ENCODE measurements around the gene YWHAE. TPM values are rescaled to one million over a fixed set of nuclear protein-coding genes. Genes with fewer than 3 reads are reported as not detected.
"Not testable (repeated sequence)": the region's sequence is repeated elsewhere in the genome, so short reads cannot be mapped to it uniquely, and the experiment has no call there.

The YWHAE gene
- total RNA-seq, 1 experiment from 2014 or later = 118 TPM

- not testable (repeated sequence) for H3K9me3 ChIP-seq, DNase-seq, H3K4me3 ChIP-seq, H3K27me3 ChIP-seq
- H3K36me3 ChIP-seq = peaks cover 23% of the 10 kb centered on the region
Observed at GRCh38 chr17:1418476-1418875, 18.5 kb upstream of the YWHAE start.

- Histone ChIP-seq H3K4me3 (no peak overlapping the region), H3K36me3 (peaks cover 12% of the 10 kb centered on the region), H3K9me3 (no peaks in the 10 kb centered on the region), H3K27me3 (no peaks in the 10 kb centered on the region)
- no peak for DNase-seq
Observed at GRCh38 chr17:1416414-1416813, 16.4 kb upstream of the YWHAE start.

GRCh38 chr17:1414634-1415033 is 14.6 kb upstream of the YWHAE start:
- DNase-seq = no peak
- Histone ChIP-seq H3K4me3 (no peak overlapping the region), H3K9me3 (no peaks in the 10 kb centered on the region)

GRCh38 chr17:1414001-1414574 is 14.1 kb upstream of the YWHAE start:
- Histone ChIP-seq H3K9me3 (no peaks in the 10 kb centered on the region), H3K4me3 (no peak overlapping the region), H3K36me3 (no peaks in the 10 kb centered on the region), H3K27me3 (no peaks in the 10 kb centered on the region)
- no peak for DNase-seq

More at GRCh38 chr17:1414634-1415033, 14.6 kb upstream of the YWHAE start:
- Histone ChIP-seq H3K27me3 (no peaks in the 10 kb centered on the region), H3K36me3 (no peaks in the 10 kb centered on the region; the same call in 1 of the 2 replicates)

- no peaks in the 10 kb centered on the region for H3K36me3 ChIP-seq
- H3K27me3 ChIP-seq = no peaks in the 10 kb centered on the region
- H3K9me3 ChIP-seq = no peaks in the 10 kb centered on the region
- peak; percentile 92 for DNase-seq
- H3K4me3 ChIP-seq = peak overlapping the region; percentile 4; the same call in 1 of the 2 replicates
Observed at GRCh38 chr17:1413281-1413791, 13.3 kb upstream of the YWHAE start.

GRCh38 chr17:1412185-1413110 is 12.4 kb upstream of the YWHAE start:
- Histone ChIP-seq H3K4me3 (0 out of 2 replicates have a peak overlapping the region, but pooled peaks have one; percentile 4), H3K27me3 (no peaks in the 10 kb centered on the region), H3K9me3 (no peaks in the 10 kb centered on the region), H3K36me3 (no peaks in the 10 kb centered on the region)
- DNase-seq = peak; percentile 56

GRCh38 chr17:1402262-1402586 is 2.2 kb upstream of the YWHAE start:
- DNase-seq = no peak
- Histone ChIP-seq H3K4me3 (no peak overlapping the region), H3K36me3 (peaks cover 17% of the 10 kb centered on the region), H3K9me3 (no peaks in the 10 kb centered on the region), H3K27me3 (no peaks in the 10 kb centered on the region)

GRCh38 chr17:1398931-1399678 is 917 bp downstream of the YWHAE start:
- Histone ChIP-seq H3K9me3 (no peaks in the 10 kb centered on the region), H3K36me3 (peaks cover 34% of the 10 kb centered on the region), H3K4me3 (peak overlapping the region; percentile 94), H3K27me3 (no peaks in the 10 kb centered on the region)
- no peak for DNase-seq

- H3K9me3 ChIP-seq = no peaks in the 10 kb centered on the region
- DNase-seq = no peak
- peak overlapping the region; percentile 94 for H3K4me3 ChIP-seq
- no peaks in the 10 kb centered on the region for H3K27me3 ChIP-seq
- H3K36me3 ChIP-seq = peaks cover 34% of the 10 kb centered on the region
Observed at GRCh38 chr17:1398028-1398427, 2.0 kb downstream of the YWHAE start.

GRCh38 chr17:1395876-1396665 is 4.0 kb downstream of the YWHAE start:
- peaks cover 34% of the 10 kb centered on the region for H3K36me3 ChIP-seq
- not testable (repeated sequence) for H3K27me3 ChIP-seq, H3K4me3 ChIP-seq, DNase-seq, H3K9me3 ChIP-seq

- Histone ChIP-seq H3K9me3 (no peaks in the 10 kb centered on the region), H3K27me3 (no peaks in the 10 kb centered on the region), H3K36me3 (peaks cover 15% of the 10 kb centered on the region), H3K4me3 (no peak overlapping the region)
- no peak for DNase-seq
Observed at GRCh38 chr17:1391577-1391976, 8.4 kb downstream of the YWHAE start.

- H3K9me3 ChIP-seq = no peaks in the 10 kb centered on the region
- peaks cover 6% of the 10 kb centered on the region for H3K36me3 ChIP-seq
- H3K4me3 ChIP-seq = no peak overlapping the region
- H3K27me3 ChIP-seq = no peaks in the 10 kb centered on the region
- DNase-seq = no peak
Observed at GRCh38 chr17:1390432-1391367, 9.3 kb downstream of the YWHAE start.

GRCh38 chr17:1387490-1388227 is 12.4 kb downstream of the YWHAE start:
- not testable (repeated sequence) for H3K27me3 ChIP-seq, H3K9me3 ChIP-seq, DNase-seq, H3K4me3 ChIP-seq, H3K36me3 ChIP-seq

GRCh38 chr17:1386675-1387190 is 13.3 kb downstream of the YWHAE start:
- not testable (repeated sequence) for H3K27me3 ChIP-seq, H3K36me3 ChIP-seq, DNase-seq, H3K4me3 ChIP-seq, H3K9me3 ChIP-seq

- no peaks in the 10 kb centered on the region; the same call in 1 of the 2 replicates for H3K36me3 ChIP-seq
- H3K4me3 ChIP-seq = no peak overlapping the region
- no peaks in the 10 kb centered on the region for H3K27me3 ChIP-seq
- no peak for DNase-seq
- H3K9me3 ChIP-seq = no peaks in the 10 kb centered on the region
Observed at GRCh38 chr17:1386265-1386664, 13.8 kb downstream of the YWHAE start.

Measured in MG63 (cell line).